SK-MEL-5 (cell line): ENCODE data around the gene ABCB8. TPM values are rescaled to one million over a fixed set of nuclear protein-coding genes. Genes with fewer than 3 reads are reported as not detected.
A peak's percentile ranks its signal among the peaks of the same experiment; 100 is the strongest.

Experiments
- DNase-seq: peaks from one replicate; pipeline ENCODE4 v3.0.0-alpha.2; 2016; ENCODE audit warnings: low read depth, low spot score
- in situ Hi-C: cut with HindIII; loops from 2 replicates; pipeline ENCODE4 v1.10.0; 2016; ENCODE audit warnings: low sequenced_read_pairs, high pct_unique_total_duplicates, low pct_unique_long_range_greater_than_20kb
- total RNA-seq: library from RNA; depleted of rRNA; stranded (reverse); fragments of >200 nt; shearing (Covaris generic); gene quantifications from 2 replicates; pipeline ENCODE4 v1.2.3, GENCODE V29; 2014

The ABCB8 gene
- total RNA-seq, 1 experiment from 2014 or later, result 47.9 TPM

DNA sequence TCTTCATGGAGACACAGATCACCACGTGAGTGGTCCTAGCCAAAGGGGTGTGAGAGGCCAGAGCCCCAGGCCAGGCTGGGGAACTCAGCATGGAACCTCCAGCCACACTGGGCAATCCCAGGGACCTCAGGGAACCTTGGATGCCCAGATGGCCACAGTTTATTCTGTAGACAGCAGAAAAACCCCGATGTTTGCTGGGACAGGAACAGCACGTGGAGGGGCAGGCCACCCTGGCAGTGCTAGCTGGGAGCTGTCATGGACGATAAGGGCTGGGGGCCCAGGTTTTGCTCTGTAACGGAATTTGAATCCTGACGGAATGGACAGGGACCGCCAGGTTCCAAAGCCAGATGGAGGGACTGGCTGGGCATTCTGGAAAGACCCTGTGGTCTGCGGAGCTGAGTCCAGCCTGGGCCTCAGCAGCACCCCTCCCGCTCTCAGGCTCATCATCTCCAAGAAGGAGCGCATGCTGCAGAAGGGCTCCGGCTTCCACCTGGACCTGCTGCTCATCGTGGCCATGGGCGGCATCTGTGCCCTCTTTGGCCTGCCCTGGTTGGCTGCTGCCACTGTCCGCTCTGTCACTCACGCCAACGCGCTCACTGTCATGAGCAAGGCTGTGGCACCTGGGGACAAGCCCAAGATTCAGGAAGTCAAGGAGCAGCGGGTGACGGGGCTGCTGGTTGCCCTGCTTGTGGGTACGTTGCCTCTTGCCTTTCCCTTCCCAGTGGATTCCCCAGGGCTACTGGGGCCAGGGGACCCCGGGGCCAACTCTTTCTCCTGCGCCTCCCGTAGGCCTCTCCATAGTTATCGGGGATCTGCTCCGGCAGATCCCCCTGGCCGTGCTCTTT is 46.8 kb downstream of the ABCB8 start:
- in situ Hi-C loops, result no loop called here

DNA sequence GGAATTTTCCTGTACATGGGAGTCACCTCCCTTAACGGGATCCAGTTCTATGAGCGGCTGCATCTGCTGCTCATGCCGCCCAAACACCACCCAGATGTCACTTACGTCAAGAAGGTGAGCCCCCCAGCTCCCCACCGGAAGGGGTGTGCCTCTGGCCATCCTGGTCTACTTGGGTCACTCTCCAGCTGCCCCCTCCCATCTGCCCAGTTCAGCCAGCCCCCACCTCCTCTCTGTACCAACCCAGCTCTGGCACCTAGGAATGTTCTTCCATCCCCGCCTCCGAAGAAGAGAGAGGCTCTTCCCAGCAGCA is 47.4 kb downstream of the ABCB8 start:
- in situ Hi-C loops, result no loop called here
- DNase-seq, result no peak

More for the DNA sequence above, 46.8 kb downstream of the ABCB8 start:
- no peak for DNase-seq

DNA sequence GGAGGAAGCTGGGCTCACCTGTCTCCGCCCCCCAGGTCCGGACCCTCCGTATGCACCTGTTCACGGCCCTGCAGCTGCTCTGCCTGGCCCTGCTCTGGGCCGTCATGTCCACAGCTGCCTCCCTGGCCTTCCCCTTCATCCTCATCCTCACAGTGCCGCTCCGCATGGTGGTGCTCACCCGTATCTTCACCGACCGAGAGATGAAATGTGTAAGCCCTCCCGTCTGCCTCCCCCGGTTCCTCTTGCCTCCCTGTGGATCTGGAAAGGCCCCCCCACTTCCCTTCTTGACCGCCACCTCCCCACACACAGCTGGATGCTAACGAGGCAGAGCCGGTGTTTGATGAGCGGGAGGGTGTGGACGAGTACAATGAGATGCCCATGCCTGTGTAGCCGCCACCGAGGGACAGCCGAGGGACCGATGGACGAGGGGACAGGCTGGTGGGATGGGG is 47.8 kb downstream of the ABCB8 start:
- no peak for DNase-seq
- in situ Hi-C loops, result no loop called here

DNA sequence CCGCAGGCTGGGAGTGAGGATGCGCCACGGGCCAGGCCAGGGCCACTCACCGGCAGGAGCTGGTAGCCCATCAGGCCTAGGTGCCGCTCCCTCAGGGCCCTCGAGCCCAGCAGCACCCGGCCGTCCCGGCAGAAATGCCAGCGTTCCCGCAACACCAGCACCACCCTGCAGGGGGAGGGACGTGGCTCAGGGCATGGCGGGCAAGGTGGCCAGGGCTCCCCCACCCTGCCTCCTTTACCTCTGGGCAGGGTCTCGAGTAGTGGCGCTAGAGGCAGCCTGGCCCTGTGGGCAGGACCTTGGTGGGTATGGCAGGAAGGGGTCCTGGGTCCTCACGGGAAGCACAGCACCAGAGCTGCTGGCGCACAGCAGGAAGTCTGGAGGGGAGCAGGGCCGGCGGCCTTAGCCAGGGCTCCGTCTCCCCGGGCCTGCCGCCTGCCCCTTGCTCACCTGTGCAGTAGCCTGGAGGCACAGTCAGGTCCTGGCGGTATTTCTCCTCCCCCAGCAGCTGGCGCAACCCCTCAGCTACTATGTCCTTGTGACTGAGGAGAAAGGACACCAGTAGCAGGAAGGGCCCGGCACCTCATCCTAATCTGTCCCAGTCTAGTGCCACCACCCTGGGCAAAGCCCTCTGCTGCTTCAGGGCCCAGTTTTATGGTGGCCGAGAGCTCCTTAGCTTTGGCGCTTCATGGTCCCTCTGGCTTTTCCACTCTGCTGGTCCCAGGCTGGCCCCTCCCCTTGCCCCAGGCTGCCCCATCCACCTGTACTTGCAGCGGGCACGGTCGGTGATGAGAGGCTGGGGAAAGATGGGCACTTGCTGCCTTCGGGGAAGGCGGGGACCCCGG is 48.8 kb downstream of the ABCB8 start:
- in situ Hi-C loops, result no loop called here
- DNase-seq, result peak; percentile 65

DNA sequence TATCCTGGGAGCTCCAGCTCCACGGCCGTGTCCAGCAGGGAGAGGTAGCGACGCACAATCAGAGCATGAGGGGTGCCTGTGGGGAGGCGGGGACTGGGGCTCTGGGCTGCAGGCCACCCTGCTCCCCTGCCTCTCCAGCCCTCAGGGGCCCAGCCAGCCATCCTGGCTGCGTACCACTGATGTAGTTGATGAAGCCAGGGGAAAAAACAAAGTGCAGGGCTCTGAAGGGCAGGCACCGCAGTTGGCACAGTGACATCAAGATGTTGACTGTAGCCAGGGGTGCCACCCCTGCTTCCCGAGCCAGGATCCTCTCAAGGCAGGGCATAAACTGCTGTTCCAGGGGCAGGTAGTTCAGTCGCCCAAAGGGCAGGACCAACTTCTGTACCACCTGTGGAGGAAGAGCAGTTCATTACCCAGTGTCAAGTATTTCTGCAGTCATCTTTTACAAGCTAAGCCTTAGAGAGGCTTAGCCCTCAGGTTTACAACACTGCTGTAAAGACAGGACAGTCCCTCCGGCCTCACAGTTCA is 49.5 kb downstream of the ABCB8 start:
- no peak for DNase-seq
- in situ Hi-C loops, result no loop called here

DNA sequence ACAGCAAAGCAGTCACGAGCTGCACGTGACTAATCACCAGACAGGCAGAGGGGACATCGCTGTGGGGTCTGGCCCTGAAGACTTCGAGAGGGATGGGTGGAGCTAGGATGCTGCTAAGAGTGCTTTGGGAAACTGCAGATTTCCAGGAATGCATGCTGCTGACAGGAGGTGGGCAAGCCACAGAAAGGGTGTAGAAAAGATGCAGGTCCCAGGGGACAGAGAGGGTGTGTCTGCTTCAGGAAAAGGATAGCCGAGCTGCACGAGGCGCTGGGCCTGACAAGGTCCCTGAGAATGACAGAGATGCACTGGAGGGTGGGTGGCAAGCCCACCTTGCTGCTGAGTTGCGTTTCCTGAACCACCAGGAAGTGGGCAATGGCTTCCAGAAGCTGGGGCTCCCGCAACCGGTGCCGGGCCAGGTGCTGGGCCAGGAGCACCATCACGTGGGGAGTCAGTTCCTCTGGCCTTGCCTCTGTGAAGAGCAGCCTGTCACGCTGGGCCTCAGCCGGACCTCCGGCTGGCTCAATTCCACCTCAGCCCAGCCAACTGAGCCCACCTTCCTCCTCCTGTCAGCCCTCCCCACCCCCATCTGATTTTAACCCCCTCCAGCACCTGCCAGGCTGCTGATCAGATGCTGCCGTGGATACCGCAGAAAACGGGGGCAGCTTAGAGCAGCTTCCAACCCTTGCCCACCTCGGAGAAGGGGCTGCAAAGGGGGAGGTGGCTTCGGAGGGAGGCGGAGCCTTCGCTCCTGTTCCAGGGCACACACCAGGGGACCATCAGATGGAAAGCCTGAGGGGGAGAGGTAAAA is 50.2 kb downstream of the ABCB8 start:
- in situ Hi-C loops, result no loop called here
- DNase-seq, result peak; percentile 90

DNA sequence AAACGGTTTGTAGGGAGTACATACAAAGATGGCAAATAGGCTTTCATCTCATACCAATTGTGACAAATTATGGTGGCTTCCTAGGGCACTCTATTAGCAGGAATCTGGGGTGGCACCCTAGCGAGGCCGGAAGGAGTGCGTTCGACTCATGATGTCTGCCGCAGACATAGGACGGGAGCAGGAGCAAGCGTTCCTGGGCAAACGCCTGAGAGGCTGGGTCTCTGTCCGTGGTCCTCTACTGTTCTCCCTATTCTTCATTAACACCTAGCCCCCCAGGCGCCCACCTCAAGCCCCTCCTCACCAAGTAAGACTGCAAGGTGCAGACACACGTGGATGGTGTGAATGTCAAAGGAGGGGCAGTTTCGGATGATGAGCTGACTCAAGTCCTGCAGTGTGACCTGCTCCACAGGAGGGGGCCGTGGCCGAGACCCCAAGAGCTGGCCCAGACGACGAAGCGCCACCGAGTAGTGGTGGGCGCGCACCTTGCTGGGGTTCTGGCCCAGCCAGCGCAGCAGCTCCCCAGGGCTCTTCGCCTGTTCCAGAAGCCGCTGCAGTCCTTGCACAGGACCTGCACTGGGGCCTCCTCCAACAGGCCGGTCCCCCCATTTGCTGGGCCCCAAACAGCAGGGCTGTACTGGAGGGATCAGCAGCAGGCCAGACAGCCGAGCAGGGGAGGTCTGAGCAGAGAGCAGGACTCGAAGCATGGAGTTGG is 51.1 kb downstream of the ABCB8 start:
- in situ Hi-C loops, result no loop called here
- DNase-seq, result no peak

DNA sequence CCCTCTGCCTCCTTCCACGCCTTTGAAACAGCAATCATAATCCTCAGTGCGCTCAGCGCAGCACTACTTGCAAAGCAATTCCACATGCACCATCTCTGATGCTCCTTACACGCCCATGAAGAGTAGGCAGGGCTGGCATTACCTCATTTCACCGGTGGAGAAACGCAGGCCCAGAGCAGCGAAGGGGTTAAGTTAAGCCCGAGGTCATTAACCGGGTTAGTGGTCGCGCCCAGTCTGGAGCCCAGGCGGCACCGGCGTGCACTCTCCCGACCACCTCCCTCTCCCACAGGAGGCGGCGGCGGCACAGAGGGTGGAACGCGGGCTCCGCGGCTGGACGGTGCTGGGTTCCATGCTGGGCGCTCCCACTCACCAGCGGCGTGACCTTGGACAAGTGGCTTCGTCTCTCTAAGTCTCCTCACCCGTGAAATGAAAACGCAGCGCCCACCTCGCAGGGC is 51.8 kb downstream of the ABCB8 start:
- DNase-seq, result no peak
- in situ Hi-C loops, result no loop called here

DNA sequence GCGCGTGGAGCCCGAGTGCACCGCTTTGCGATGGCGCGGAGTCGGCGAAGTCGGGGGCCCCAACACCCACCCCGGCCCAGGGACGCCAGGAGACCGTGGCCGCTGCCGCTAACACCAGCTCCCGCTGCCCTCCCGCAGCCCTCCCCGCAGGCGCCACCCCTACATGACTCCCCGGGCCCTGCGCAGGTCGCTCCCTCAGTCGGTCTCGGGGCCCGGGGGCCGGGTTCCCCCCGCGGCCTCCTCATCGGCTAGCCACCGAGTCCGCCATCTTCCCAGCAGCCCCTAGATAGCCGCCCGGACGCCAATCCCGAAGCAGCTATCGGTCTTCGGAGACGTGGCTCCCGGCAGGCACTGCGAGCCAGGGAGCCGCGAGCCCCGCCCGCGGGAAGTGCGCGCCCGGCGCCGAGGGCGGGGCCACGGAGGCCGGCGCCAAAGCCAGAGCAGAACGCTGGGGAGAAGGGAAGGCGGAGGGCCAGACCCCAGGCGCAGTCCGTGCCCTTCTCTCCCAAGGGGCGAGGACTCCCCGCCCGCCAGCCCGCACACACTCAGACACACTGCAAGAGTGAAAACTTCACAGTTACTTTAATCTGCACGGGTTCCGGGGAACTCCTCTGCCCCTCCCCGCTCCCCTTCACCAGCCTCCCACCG is 52.4 kb downstream of the ABCB8 start, which contains the start of gene FASTK:
FASTK (minus strand) TSS at position 288 of the 648 bp plus-strand sequence; CDS start at position 245, 43 bp downstream.
- peak; percentile 95 for DNase-seq

DNA sequence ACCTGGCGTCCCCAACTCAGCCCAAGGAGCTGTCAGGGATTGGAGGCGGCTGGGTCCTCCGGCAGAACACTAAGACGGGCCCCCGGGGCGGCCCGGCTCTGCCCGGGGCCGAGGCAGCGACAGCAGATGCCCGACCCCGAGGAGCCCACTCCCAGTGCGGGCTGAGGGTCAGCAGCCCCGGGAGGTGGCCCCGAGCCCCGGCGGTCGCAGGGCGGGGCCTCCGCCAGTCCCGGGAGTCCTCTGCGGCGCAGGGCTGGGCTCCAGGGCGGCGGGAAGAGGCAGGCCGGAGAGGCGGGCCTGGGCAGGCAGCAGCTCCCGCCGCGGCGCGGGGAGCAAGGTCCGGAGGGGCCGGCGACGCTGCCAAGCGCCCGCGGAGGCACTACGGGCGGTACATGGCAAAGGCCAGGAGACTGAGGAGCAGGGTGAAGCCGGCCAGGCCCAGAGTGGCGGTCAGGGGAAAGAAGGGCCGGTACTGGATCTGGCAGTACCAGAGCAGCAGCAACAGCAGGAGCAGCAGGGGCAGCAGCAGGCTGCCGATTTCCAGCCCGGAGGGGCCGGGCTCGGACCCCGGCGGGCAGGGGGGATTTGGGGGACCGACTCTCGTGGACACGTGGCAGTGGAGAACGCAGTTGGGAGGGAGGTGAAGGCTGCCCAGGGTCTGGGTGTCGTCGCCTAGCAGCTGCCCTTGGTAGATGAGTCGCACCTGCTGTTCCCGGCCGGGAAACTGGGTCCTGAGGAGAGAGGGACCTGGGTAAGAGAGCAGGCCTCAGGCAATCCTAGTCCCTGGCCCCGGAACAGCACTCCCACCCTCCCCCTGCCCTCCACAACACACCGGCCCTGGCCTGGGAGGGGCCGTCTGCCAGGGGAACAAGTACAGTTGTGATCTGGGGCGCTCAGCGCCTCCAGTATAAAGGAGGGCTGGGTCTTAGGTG is 53.2 kb downstream of the ABCB8 start:
- DNase-seq, result no peak
- in situ Hi-C loops, result no loop called here

More for the DNA sequence above, 52.4 kb downstream of the ABCB8 start, which contains the start of gene FASTK:
- in situ Hi-C loops, result no loop called here

DNA sequence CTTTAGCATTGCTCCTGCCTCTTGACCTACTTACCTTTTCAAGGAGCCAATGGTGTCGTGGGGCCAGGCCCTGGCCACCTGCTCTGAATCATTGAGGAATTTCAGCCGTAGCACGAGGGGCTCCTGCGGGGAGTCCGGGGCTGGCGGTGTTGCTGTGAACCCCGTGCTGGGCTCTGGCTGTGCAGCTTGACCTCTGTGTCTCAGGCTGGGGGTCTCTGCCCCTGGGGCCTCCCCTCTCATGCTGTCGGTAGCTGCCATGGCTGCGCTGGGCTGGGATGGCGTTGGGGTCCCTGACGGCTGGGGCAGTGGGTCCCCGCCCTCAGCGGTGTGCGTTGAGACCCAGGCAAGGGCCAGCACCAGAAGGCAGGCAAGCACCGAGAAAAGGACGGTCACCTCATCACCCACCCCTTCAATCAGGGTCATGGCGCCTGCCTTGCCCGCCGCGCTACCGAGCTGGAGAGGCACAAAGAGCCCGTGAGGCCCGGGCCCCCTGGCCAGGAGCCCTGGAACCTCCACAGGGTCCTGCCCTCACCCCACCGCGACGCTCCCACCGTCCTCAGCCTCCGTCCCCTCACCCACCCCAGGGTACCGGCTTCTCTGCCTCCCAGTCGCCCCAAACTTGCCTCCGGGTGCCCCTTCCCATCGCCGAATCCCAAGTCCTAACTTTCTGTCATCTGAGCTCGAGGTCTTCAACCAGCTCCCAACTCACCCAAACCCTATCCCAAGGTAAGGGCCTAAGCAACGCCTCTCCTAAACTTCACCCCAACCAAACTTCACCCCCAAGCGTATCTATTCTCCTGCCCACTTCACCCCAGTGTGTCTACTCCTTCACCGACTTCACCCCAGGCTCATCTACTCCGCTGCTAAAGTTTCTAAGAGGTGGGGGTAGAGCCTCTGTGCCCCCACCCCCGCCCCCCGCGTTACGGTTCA is 54.2 kb downstream of the ABCB8 start:
- in situ Hi-C loops, result no loop called here
- no peak for DNase-seq

DNA sequence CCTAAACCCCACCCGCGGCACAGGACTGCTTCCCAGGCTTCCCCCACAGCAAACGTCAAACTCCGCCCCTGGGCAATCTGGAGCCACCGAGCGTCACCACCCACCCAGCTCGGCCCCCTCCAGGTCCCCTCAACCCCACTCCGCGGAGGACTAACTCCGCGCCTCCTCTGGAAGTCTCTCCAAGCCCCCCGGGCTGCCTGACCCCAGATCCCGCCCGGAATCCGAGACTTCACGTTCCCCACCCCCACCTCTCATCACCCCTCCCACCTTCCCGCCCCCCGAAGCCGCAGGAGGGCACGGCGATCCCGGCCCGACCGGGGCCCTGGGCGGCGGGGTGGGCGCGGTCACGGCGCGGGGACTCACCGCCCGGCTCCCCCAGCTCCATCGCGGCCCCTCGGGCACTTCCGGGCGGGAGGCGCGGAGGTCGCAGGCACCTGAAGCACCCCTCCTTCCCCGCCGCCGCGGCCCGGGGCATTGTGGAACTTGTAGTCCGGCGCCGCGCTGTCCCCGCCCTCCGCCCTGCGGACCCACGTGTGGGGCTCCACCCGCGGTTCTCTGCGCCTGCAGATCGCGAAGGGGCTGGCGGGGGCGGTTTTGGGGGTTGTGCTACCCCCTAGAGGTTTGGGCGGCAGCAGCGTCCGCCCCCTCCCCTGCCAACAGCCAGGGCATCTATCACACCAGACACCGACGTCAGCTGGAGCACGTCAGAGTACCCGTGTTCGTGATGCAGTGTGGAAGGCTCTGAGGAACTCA is 55.0 kb downstream of the ABCB8 start, which contains the start of gene TMUB1:
TMUB1 (minus strand) TSS at position 423 of the 753 bp plus-strand sequence. CDS start 930 bp downstream, outside the sequence.
- in situ Hi-C loops, result no loop called here

DNA sequence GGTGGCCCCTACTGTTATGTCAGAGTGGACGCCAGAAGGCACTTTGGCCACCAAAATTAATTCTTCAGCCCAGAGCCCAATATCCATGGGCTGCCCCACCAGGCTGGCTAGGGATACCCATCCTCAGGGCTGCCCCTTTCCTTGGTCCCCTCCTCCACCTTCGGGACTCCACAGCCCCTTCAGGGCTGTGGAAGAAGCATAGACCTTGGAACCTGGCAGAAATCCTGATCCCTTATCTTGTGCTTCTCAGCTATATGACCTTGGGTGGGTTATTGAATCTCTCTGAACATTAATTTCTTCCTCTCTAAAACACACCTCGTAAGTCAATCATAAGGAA is 55.5 kb downstream of the ABCB8 start:
- in situ Hi-C loops, result no loop called here
- DNase-seq, result no peak

More for the DNA sequence above, 55.0 kb downstream of the ABCB8 start, which contains the start of gene TMUB1:
- peak; percentile 73 for DNase-seq

DNA sequence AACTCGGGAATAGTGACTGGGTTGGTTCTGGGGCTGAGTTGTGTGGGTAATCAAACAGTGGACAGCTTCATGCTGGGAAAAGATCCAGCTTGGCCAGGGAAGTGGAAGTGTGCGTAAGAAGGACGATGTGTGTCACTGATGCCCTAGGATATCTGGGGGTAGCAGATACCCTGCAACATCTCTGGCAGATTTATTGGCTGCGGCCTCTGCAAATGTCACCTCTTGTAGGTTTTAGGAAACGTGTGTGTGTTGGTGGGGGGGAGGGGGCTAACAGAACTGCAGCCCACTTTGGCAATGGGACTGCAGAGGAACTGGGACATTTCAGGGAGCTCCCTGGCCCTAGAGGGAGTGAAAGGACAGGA is 57.1 kb downstream of the ABCB8 start:
- no peak for DNase-seq
- in situ Hi-C loops, result no loop called here
